Stimulated activated naive CD8-positive, alpha-beta T cell treated with anti-CD3 and anti-CD28 coated beads, Interleukin-15, Interleukin-2, amounts not matched to agents 100 ng/mL and 50 ng/mL, for 24 hours (primary cell): Measurements from ENCODE around the gene METTL25.

Experiments
- H3K27ac Mint-ChIP-seq: one replicate; pipeline ENCODE4 v1.8.0; 2021; ENCODE audit warnings: mild to moderate bottlenecking, mixed read lengths
- H3K27me3 Mint-ChIP-seq: one replicate; pipeline ENCODE4 v1.8.0; 2021; ENCODE audit warnings: mixed read lengths
- H3K36me3 Mint-ChIP-seq: one replicate; pipeline ENCODE4 v1.8.0; 2021; ENCODE audit warnings: low read depth, mixed read lengths
- H3K4me1 Mint-ChIP-seq: one replicate; pipeline ENCODE4 v1.8.0; 2021; ENCODE audit warnings: low read depth, mixed read lengths
- H3K4me3 Mint-ChIP-seq: one replicate; pipeline ENCODE4 v1.8.0; 2021; ENCODE audit warnings: mild to moderate bottlenecking, mixed read lengths
- H3K9me3 Mint-ChIP-seq: one replicate; pipeline ENCODE4 v1.8.0; 2021; ENCODE audit warnings: mixed read lengths

Gene METTL25

DNA sequence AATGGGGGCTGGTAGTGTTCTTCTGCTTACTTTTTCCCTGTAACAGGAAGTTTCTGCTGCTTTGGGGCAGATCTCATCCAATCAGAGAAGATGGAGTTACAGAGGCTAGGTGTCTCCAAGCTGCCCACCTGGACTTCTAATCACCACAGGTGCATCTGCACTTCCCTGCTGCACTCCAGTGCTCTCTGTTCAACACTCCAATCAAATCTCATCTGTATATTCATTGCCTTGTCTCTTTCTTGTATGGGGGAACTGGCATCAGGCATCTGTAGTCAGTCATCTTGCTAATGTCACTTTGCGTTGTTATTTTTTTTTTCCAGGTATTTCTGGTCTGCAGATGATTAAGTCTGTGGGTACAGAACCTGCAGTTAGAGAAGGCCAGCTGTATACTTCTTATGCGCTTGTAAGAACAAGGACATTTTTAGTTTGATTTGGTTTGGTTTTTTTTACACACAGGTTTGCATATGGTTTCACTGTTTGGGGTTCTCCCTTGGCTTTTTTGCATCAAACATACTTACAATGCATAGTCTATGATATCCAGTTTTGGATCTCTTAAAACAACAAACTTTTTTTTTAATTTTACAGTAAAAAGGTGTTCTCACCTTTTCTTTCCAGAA lies 116.0 kb downstream of the METTL25 start:
- peaks cover 66% of the 10 kb centered on the region for H3K36me3 Mint-ChIP-seq
- H3K9me3 Mint-ChIP-seq = peaks cover 12% of the 10 kb centered on the region
- H3K4me1 Mint-ChIP-seq = no peaks in the 10 kb centered on the region

GRCh38 chr12:82474798-82475184 lies 116.5 kb downstream of the METTL25 start:
- Mint-ChIP-seq H3K27ac (no peak overlapping the region), H3K4me1 (no peaks in the 10 kb centered on the region), H3K36me3 (peaks cover 61% of the 10 kb centered on the region), H3K4me3 (no peak overlapping the region), H3K27me3 (no peaks in the 10 kb centered on the region), H3K9me3 (peaks cover 12% of the 10 kb centered on the region)

More for the DNA sequence above, 116.0 kb downstream of the METTL25 start:
- Mint-ChIP-seq H3K27me3 (no peaks in the 10 kb centered on the region), H3K27ac (no peak overlapping the region), H3K4me3 (no peak overlapping the region)

DNA sequence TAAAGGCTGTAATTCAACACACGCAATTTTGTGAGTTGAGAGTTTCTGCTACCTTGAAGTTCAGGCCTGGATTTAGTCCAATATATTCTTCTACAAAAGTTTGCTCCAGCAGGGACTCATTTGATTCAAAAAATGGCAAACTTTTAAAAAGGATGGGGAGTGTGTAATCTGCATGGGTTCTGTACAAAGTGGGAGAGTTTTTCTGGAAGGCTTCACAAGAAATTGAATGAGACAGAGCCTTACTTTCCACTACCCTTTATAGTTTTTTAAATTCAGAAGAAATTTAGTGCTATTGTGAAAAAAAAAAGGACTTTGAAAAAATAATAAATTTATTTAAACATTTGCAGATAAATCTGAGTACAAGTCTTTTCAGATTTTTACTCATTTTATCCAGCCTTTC lies 116.9 kb downstream of the METTL25 start:
- Mint-ChIP-seq H3K27me3 (no peaks in the 10 kb centered on the region), H3K4me3 (no peak overlapping the region), H3K9me3 (peaks cover 11% of the 10 kb centered on the region), H3K4me1 (no peaks in the 10 kb centered on the region), H3K36me3 (peaks cover 56% of the 10 kb centered on the region), H3K27ac (no peak overlapping the region)

DNA sequence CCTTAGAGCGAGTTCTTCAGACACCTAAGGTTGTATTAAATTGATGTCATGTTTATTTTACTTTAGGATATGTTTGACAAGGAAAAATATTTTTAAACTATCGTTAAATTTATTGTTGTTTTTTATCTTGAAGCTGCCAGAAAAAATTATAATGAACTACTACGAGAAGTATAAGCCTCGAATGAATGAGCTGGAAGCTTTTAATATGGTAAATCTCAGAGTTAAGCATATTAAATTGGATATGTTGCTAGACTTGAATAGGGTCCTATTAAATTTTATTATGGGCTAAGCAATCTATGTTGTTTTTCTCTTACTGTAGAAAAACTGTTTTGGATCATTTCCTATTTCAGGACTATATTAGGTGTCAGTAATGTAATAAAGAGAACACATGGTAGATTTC lies 118.2 kb downstream of the METTL25 start:
- peaks cover 47% of the 10 kb centered on the region for H3K36me3 Mint-ChIP-seq

DNA sequence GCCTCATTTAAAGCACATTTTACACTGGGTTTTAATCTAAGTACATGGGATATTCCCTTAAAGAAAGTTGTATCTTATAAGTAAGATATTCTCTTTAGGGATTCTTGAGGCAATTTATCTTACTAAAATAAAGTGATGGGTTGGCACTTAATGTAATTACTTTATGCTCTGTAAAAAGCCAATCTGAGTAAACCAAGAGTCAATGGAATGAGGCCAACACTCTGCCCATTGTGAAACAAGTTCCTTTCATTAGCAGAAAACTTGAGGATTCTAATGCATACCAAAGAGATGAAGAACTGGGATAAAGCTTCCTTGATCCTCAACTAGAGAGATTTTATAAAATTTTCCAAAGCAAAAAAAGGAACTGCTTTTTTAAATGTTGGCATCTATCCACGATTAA lies 121.2 kb downstream of the METTL25 start:
- peaks cover 22% of the 10 kb centered on the region for H3K36me3 Mint-ChIP-seq
- no peaks in the 10 kb centered on the region for H3K27me3 Mint-ChIP-seq
- no peak overlapping the region for H3K4me3 Mint-ChIP-seq
- no peaks in the 10 kb centered on the region for H3K4me1 Mint-ChIP-seq
- H3K9me3 Mint-ChIP-seq = no peaks in the 10 kb centered on the region
- no peak overlapping the region for H3K27ac Mint-ChIP-seq

More for the DNA sequence above, 118.2 kb downstream of the METTL25 start:
- Mint-ChIP-seq H3K9me3 (peaks cover 4% of the 10 kb centered on the region), H3K4me1 (no peaks in the 10 kb centered on the region), H3K27me3 (no peaks in the 10 kb centered on the region), H3K27ac (no peak overlapping the region), H3K4me3 (no peak overlapping the region)

GRCh38 chr12:82480606-82481005 lies 122.3 kb downstream of the METTL25 start:
- Mint-ChIP-seq H3K27me3 (no peaks in the 10 kb centered on the region), H3K36me3 (peaks cover 13% of the 10 kb centered on the region), H3K4me1 (no peaks in the 10 kb centered on the region), H3K27ac (no peak overlapping the region), H3K4me3 (no peak overlapping the region), H3K9me3 (no peaks in the 10 kb centered on the region)

DNA sequence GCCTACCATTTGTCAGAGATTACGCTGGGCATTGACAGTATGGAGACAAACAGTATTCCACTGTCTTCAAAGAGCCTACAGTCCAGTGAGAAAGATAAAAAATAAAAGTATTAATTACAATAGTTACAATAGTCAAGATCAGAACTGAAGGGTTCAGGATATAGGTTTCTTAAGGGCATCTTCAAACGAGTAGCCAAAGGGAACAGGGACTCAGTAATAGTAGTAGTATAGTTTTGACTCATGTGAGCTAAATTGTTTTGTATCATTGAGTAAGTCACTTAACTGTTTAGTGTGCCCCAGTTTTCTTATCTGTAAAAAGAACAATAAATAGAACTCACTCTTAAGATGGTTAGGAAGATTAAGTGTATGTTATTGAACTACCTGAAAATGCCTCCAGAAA lies 123.6 kb downstream of the METTL25 start:
- H3K4me1 Mint-ChIP-seq = no peaks in the 10 kb centered on the region
- no peaks in the 10 kb centered on the region for H3K27me3 Mint-ChIP-seq
- H3K9me3 Mint-ChIP-seq = no peaks in the 10 kb centered on the region
- H3K36me3 Mint-ChIP-seq = peaks cover 9% of the 10 kb centered on the region
- no peak overlapping the region for H3K27ac Mint-ChIP-seq
- H3K4me3 Mint-ChIP-seq = no peak overlapping the region

GRCh38 chr12:82486524-82487235 lies 128.4 kb downstream of the METTL25 start:
- Mint-ChIP-seq H3K36me3 (no peaks in the 10 kb centered on the region), H3K9me3 (peaks cover 17% of the 10 kb centered on the region), H3K27ac (no peak overlapping the region), H3K4me3 (no peak overlapping the region), H3K27me3 (no peaks in the 10 kb centered on the region), H3K4me1 (no peaks in the 10 kb centered on the region)

- no peak overlapping the region for H3K27ac Mint-ChIP-seq
- H3K36me3 Mint-ChIP-seq = no peaks in the 10 kb centered on the region
- H3K4me3 Mint-ChIP-seq = no peak overlapping the region
- H3K27me3 Mint-ChIP-seq = peaks cover 11% of the 10 kb centered on the region
- H3K4me1 Mint-ChIP-seq = no peaks in the 10 kb centered on the region
- H3K9me3 Mint-ChIP-seq = no peaks in the 10 kb centered on the region
These were observed 146.1 kb downstream of the METTL25 start for GRCh38 chr12:82504409-82504808.

- no peaks in the 10 kb centered on the region for H3K9me3 Mint-ChIP-seq
- H3K4me3 Mint-ChIP-seq = no peak overlapping the region
- no peaks in the 10 kb centered on the region for H3K36me3 Mint-ChIP-seq
- H3K4me1 Mint-ChIP-seq = no peaks in the 10 kb centered on the region
- no peak overlapping the region for H3K27ac Mint-ChIP-seq
- H3K27me3 Mint-ChIP-seq = peaks cover 11% of the 10 kb centered on the region
These were observed 146.8 kb downstream of the METTL25 start for GRCh38 chr12:82505150-82505549.

DNA sequence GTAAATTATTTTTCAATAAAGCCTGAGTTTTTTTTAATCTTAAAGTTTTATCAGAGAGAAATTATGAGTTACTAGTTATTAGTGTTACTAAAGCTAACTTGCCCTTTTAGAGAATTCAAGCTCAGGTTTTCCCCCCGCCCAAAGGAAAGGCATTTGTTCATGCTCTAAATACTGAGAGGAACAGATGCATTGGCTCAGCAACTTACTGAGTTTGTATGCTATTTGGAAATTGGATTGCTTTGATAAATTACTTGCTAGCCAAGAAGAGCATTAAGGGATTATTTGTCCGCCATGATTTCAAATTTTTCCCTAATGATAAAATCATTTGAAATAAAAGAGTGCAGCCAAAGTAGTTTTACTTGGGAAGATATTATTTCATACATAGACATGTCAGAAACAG lies 149.4 kb downstream of the METTL25 start:
- H3K4me1 Mint-ChIP-seq = no peaks in the 10 kb centered on the region
- H3K36me3 Mint-ChIP-seq = no peaks in the 10 kb centered on the region
- peaks cover 11% of the 10 kb centered on the region for H3K27me3 Mint-ChIP-seq
- no peak overlapping the region for H3K27ac Mint-ChIP-seq
- no peak overlapping the region for H3K4me3 Mint-ChIP-seq
- H3K9me3 Mint-ChIP-seq = no peaks in the 10 kb centered on the region

DNA sequence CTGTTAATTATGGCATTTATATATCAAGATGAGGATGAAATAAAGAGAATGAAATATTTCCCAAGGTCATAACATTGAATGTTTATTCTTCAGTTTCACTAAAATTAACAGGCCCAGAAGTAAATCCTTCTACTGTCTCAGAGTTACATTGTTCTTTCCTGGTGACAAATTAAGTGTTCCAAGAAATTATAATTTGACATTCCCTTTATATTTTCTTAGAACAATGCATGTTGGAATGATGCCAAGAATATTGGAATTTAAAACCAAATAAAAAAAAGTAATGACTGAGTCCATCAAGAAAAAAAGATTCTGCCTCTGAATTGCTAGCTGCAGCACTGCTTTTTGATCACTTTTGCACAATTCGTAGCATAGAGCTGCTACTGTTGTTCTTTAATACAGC lies 152.1 kb downstream of the METTL25 start:
- H3K27me3 Mint-ChIP-seq = no peaks in the 10 kb centered on the region
- H3K27ac Mint-ChIP-seq = no peak overlapping the region
- no peaks in the 10 kb centered on the region for H3K36me3 Mint-ChIP-seq
- H3K4me1 Mint-ChIP-seq = no peaks in the 10 kb centered on the region
- H3K9me3 Mint-ChIP-seq = no peaks in the 10 kb centered on the region
- no peak overlapping the region for H3K4me3 Mint-ChIP-seq

- no peak overlapping the region for H3K4me3 Mint-ChIP-seq
- no peaks in the 10 kb centered on the region for H3K36me3 Mint-ChIP-seq
- H3K27me3 Mint-ChIP-seq = no peaks in the 10 kb centered on the region
- no peaks in the 10 kb centered on the region for H3K9me3 Mint-ChIP-seq
- no peaks in the 10 kb centered on the region for H3K4me1 Mint-ChIP-seq
- H3K27ac Mint-ChIP-seq = no peak overlapping the region
These were observed 156.6 kb downstream of the METTL25 start for GRCh38 chr12:82514880-82515279.

DNA sequence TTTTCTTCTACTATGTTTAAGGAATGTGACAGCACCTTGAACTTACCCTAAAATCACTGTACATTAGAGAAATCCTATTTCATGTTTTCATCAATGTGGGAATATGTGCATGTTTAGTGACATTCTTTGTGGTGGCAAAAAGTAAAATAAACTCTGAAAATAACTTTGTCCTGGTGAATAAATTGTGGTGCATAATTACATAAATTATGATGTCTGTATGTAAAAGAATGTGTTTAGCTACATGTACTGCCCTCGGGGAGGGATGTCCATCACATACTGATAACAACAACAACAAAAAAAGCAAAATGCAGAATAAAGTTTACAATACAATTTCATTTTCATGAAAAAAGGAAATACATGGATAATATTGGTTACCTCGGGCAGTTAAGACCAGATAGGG lies 157.3 kb downstream of the METTL25 start:
- Mint-ChIP-seq H3K9me3 (no peaks in the 10 kb centered on the region), H3K4me3 (no peak overlapping the region), H3K4me1 (no peaks in the 10 kb centered on the region), H3K36me3 (no peaks in the 10 kb centered on the region), H3K27ac (no peak overlapping the region), H3K27me3 (no peaks in the 10 kb centered on the region)

GRCh38 chr12:82517027-82517426 lies 158.7 kb downstream of the METTL25 start:
- Mint-ChIP-seq H3K27ac (no peak overlapping the region), H3K9me3 (no peaks in the 10 kb centered on the region), H3K4me3 (no peak overlapping the region), H3K4me1 (no peaks in the 10 kb centered on the region), H3K27me3 (no peaks in the 10 kb centered on the region), H3K36me3 (no peaks in the 10 kb centered on the region)

- Mint-ChIP-seq H3K27ac (no peak overlapping the region), H3K36me3 (no peaks in the 10 kb centered on the region), H3K27me3 (no peaks in the 10 kb centered on the region), H3K4me1 (no peaks in the 10 kb centered on the region), H3K4me3 (no peak overlapping the region), H3K9me3 (no peaks in the 10 kb centered on the region)
These were observed 159.5 kb downstream of the METTL25 start for GRCh38 chr12:82517808-82518207.
